COR-L47 (cell line): ENCODE results near the gene TMEM130.

Source experiments
- DNase-seq: peaks from one replicate; lab custom pipeline; 2025; lab: John Stamatoyannopoulos, UW

TMEM130 gene

GRCh38 chr7:98869597-98870120, at the start of gene TMEM130:
Gene TMEM130, minus strand, starts transcription at chr7:98870014. Its CDS starts 153 bp downstream, at chr7:98869861.
- no peak for DNase-seq

GRCh38 chr7:98917331-98917730, 47.5 kb upstream of the TMEM130 start:
- DNase-seq, result no peak

GRCh38 chr7:98913612-98914011, 43.8 kb upstream of the TMEM130 start:
- no peak for DNase-seq

GRCh38 chr7:98913026-98913425, 43.2 kb upstream of the TMEM130 start:
- no peak for DNase-seq

GRCh38 chr7:98911916-98912315, 42.1 kb upstream of the TMEM130 start:
- no peak for DNase-seq

GRCh38 chr7:98910427-98910826, 40.6 kb upstream of the TMEM130 start:
- no peak for DNase-seq

GRCh38 chr7:98909487-98909886, 39.7 kb upstream of the TMEM130 start:
- DNase-seq, result no peak

GRCh38 chr7:98908585-98908984, 38.8 kb upstream of the TMEM130 start:
- no peak for DNase-seq

GRCh38 chr7:98907570-98907969, 37.8 kb upstream of the TMEM130 start:
- no peak for DNase-seq

GRCh38 chr7:98903246-98903645, 33.4 kb upstream of the TMEM130 start:
- DNase-seq, result no peak

GRCh38 chr7:98902523-98902922, 32.7 kb upstream of the TMEM130 start:
- DNase-seq, result no peak

GRCh38 chr7:98900815-98901214, 31.0 kb upstream of the TMEM130 start:
- DNase-seq, result no peak

- no peak for DNase-seq
Measured at GRCh38 chr7:98899816-98900215, 30.0 kb upstream of the TMEM130 start.

GRCh38 chr7:98892609-98893008, 22.8 kb upstream of the TMEM130 start:
- DNase-seq, result no peak

GRCh38 chr7:98887038-98887437, 17.2 kb upstream of the TMEM130 start:
- DNase-seq, result no peak

GRCh38 chr7:98884416-98884815, 14.6 kb upstream of the TMEM130 start:
- no peak for DNase-seq

GRCh38 chr7:98881561-98882315, 11.9 kb upstream of the TMEM130 start:
- DNase-seq, result no peak

- no peak for DNase-seq
Measured at GRCh38 chr7:98880485-98880884, 10.7 kb upstream of the TMEM130 start.

- DNase-seq, result no peak
Measured at GRCh38 chr7:98879979-98880315, 10.1 kb upstream of the TMEM130 start.

GRCh38 chr7:98879198-98879978, 9.6 kb upstream of the TMEM130 start:
- peak; percentile 58 for DNase-seq

GRCh38 chr7:98878365-98879197, 8.8 kb upstream of the TMEM130 start, which contains the start of gene TRRAP:
Gene TRRAP, plus strand, starts transcription at chr7:98878532. Its CDS starts 2,619 bp downstream, at chr7:98881151.
- peak; percentile 67 for DNase-seq

GRCh38 chr7:98877692-98878364, 8.0 kb upstream of the TMEM130 start:
- no peak for DNase-seq
